Measurements from ENCODE around the gene GPATCH2L.

Gene GPATCH2L

GRCh38 chr14:76262641-76263040, 110.9 kb downstream of the GPATCH2L start:
- no peak for DNase-seq (ENCODE audit: insufficient read length, low spot score)
- no peak for FAIRE-seq
- TF ChIP-seq, protein P1, sequence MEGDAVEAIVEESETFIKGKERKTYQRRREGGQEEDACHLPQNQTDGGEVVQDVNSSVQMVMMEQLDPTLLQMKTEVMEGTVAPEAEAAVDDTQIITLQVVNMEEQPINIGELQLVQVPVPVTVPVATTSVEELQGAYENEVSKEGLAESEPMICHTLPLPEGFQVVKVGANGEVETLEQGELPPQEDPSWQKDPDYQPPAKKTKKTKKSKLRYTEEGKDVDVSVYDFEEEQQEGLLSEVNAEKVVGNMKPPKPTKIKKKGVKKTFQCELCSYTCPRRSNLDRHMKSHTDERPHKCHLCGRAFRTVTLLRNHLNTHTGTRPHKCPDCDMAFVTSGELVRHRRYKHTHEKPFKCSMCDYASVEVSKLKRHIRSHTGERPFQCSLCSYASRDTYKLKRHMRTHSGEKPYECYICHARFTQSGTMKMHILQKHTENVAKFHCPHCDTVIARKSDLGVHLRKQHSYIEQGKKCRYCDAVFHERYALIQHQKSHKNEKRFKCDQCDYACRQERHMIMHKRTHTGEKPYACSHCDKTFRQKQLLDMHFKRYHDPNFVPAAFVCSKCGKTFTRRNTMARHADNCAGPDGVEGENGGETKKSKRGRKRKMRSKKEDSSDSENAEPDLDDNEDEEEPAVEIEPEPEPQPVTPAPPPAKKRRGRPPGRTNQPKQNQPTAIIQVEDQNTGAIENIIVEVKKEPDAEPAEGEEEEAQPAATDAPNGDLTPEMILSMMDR (IDR thresholded peaks at IDR 0.05; ENCODE audit: insufficient read depth, missing control alignments) = no peak
